T-cell (primary cell): ENCODE data around the gene LMNTD1. TPM values are rescaled to one million over a fixed set of nuclear protein-coding genes. Genes with fewer than 3 reads are reported as not detected.

ENCODE experiments used
- ATAC-seq, 4 experiments: fragments of 200-7000 bp in 3 of 4; fragments of 150-1000 bp in 1 of 4; cut with Tn5 transposase; replicated peaks in 1 of 4; 1 replicate in 3 of 4; 2 replicates in 1 of 4; pipeline ENCODE4 v1.10.0; 2021; ENCODE audit warnings: moderate library complexity in 3 of 4, mild to moderate bottlenecking in 2 of 4, moderate number of reproducible peaks in 1 of 4
- CTCF ChIA-PET, 2 donors: fragments of 300-600 bp; sonication (Branson Sonifier 250); formaldehyde crosslinking; loops; one replicate each; lab custom pipeline; 2022; ENCODE audit warnings: antibody characterized with exemption in 2 of 2; lab: Charles Lee
- POLR2A ChIA-PET, 2 donors: fragments of 300-600 bp; sonication (Branson Sonifier 250); formaldehyde crosslinking; loops; one replicate each; lab custom pipeline; 2022; ENCODE audit warnings: antibody characterized with exemption in 2 of 2; lab: Charles Lee
- DNase-seq, 35 experiments: peaks; one replicate each; pipeline versions ENCODE4 v3.0.0 to v3.0.0-alpha.2; 2013 to 2023
- H3K27ac ChIP-seq: one replicate; pipeline ENCODE4 v1.5.1; 2013; ENCODE audit warnings: low read length
- H3K27me3 ChIP-seq, 2 experiments: replicated peaks in 1 of 2; 1 replicate in 1 of 2; 2 replicates in 1 of 2; pipeline versions ENCODE4 v1.6.1 to v1.7.0; 2013; ENCODE audit warnings: low read length in 1 of 2, mixed read lengths in 1 of 2; ENCODE audit not compliant: control insufficient read depth in 2 of 2, insufficient read depth in 2 of 2; ENCODE audit errors: extremely low read depth in 1 of 2
- H3K36me3 ChIP-seq, 2 donors: 1 replicate in 1 of 2; 2 replicates in 1 of 2; pipeline versions ENCODE4 v1.6.1 to v1.7.0; 2013; ENCODE audit warnings: low read length in 1 of 2; ENCODE audit not compliant: control insufficient read depth in 2 of 2, insufficient read depth in 1 of 2; ENCODE audit errors: extremely low read depth in 1 of 2
- H3K4me1 ChIP-seq, 2 experiments: 1 replicate in 1 of 2; 2 replicates in 1 of 2; pipeline versions ENCODE4 v1.6.1 to v1.7.0; 2013; ENCODE audit warnings: low read length in 2 of 2, mixed read lengths in 1 of 2; ENCODE audit not compliant: insufficient read depth in 2 of 2, control insufficient read depth in 1 of 2; ENCODE audit errors: extremely low read depth in 1 of 2
- H3K4me3 ChIP-seq, 2 donors: 1 replicate in 1 of 2; 2 replicates in 1 of 2; pipeline versions ENCODE4 v1.5.1 to v1.7.0; 2013; ENCODE audit warnings: mild to moderate bottlenecking in 2 of 2, low read length in 1 of 2, moderate library complexity in 1 of 2; ENCODE audit not compliant: control insufficient read depth in 1 of 2; ENCODE audit errors: extremely low read depth in 1 of 2
- H3K9me3 ChIP-seq: 2 replicates; pipeline ENCODE4 v1.7.0; 2013
- H3K27ac Mint-ChIP-seq, 2 donors: one replicate each; pipeline ENCODE4 v1.8.0; 2020 to 2021; ENCODE audit warnings: mild to moderate bottlenecking in 2 of 2, mixed read lengths in 2 of 2
- H3K27me3 Mint-ChIP-seq, 2 donors: one replicate each; pipeline ENCODE4 v1.8.0; 2021 to 2022; ENCODE audit warnings: mixed read lengths in 2 of 2
- H3K36me3 Mint-ChIP-seq: one replicate; pipeline ENCODE4 v1.8.0; 2021; ENCODE audit warnings: mixed read lengths
- H3K4me1 Mint-ChIP-seq, 3 donors: one replicate each; pipeline ENCODE4 v1.8.0; 2020 to 2022; ENCODE audit warnings: mixed read lengths in 3 of 3, mild to moderate bottlenecking in 1 of 3
- H3K4me3 Mint-ChIP-seq, 3 donors: one replicate each; pipeline ENCODE4 v1.8.0; 2020 to 2022; ENCODE audit warnings: mild to moderate bottlenecking in 3 of 3, mixed read lengths in 3 of 3, moderate library complexity in 3 of 3
- H3K9me3 Mint-ChIP-seq, 3 donors: one replicate each; pipeline ENCODE4 v1.8.0; 2020 to 2022; ENCODE audit warnings: mixed read lengths in 3 of 3
- WGBS: methylation state at CpG from one replicate; pipeline ENCODE4 v1.1.5; 2013; ENCODE audit warnings: missing lambda C conversion rate; ENCODE audit not compliant: insufficient coverage; 5-methylcytosine and 5-hydroxymethylcytosine counted together
- total RNA-seq, 35 experiments: library from RNA in 6 of 35; stranded (reverse) in 6 of 35; fragments of 120-200 nt in 1 of 35; gene quantifications; one replicate each; pipeline versions ENCODE4 v1.2.1 to v1.2.4 and lab custom pipeline; 2013 to 2026

Gene LMNTD1
- total RNA-seq, 5 donors from 2014 or later (not counting 1 experiment from before 2014, with no cell fraction given) = not detected

GRCh38 chr12:25590011-25590721 lies 37.1 kb upstream of the LMNTD1 start:
- ATAC-seq (peak; percentile 82 to 98 (median 87)), DNase-seq (peak in 28 of 35 experiments; percentile 7 to 78 (median 26))
- H3K4me3 Mint-ChIP-seq = peak overlapping the region in 1 of 3 donors; percentile 76
- CTCF ChIA-PET = interaction anchor here in 1 of 2 donors (0.6 kb wide), 2 partner anchors 24 to 86 kb away, joined by 5 read pairs; no protein-coding TSS in a partner anchor
- Histone ChIP-seq H3K4me1 (peaks cover 18 to 20% of the 10 kb centered on the region in 2 experiments), H3K27ac (peak overlapping the region; percentile 37), H3K9me3 (no peaks in the 10 kb centered on the region), H3K27me3 (peaks cover 0 to 5% of the 10 kb centered on the region in 2 experiments), H3K4me3 (peak overlapping the region in 1 of 2 donors; percentile 2), H3K36me3 (no peaks in the 10 kb centered on the region)
- H3K9me3 Mint-ChIP-seq = peaks cover 3 to 8% (median 6%) of the 10 kb centered on the region in 3 donors
- 36% methylated on average over 3 of the region's 5 CpGs for WGBS
- H3K27me3 Mint-ChIP-seq = no peaks in the 10 kb centered on the region
- H3K27ac Mint-ChIP-seq = peak overlapping the region; percentile 77 to 83
- H3K36me3 Mint-ChIP-seq = no peaks in the 10 kb centered on the region
- POLR2A ChIA-PET = no interaction called here
- H3K4me1 Mint-ChIP-seq = peaks cover 34 to 68% (median 36%) of the 10 kb centered on the region in 3 donors

- DNase-seq (no peak), ATAC-seq (no peak)
- H3K27me3 Mint-ChIP-seq = no peaks in the 10 kb centered on the region
- Histone ChIP-seq H3K36me3 (no peaks in the 10 kb centered on the region), H3K9me3 (no peaks in the 10 kb centered on the region), H3K4me3 (no peak overlapping the region), H3K27ac (no peak overlapping the region), H3K4me1 (peaks cover 18 to 20% of the 10 kb centered on the region in 2 experiments), H3K27me3 (peaks cover 0 to 5% of the 10 kb centered on the region in 2 experiments)
- 86% methylated on average over 1 of the region's 4 CpGs for WGBS
- ChIA-PET CTCF (no interaction called here), POLR2A (no interaction called here)
- no peaks in the 10 kb centered on the region for H3K36me3 Mint-ChIP-seq
- peaks cover 23 to 54% (median 30%) of the 10 kb centered on the region in 3 donors for H3K4me1 Mint-ChIP-seq
- H3K27ac Mint-ChIP-seq = peak overlapping the region in 1 of 2 donors; percentile 0
- H3K4me3 Mint-ChIP-seq = no peak overlapping the region
- peaks cover 3 to 8% (median 6%) of the 10 kb centered on the region in 3 donors for H3K9me3 Mint-ChIP-seq
Measured at GRCh38 chr12:25587346-25587745, 34.3 kb upstream of the LMNTD1 start.

GRCh38 chr12:25585662-25586061 lies 32.6 kb upstream of the LMNTD1 start:
- H3K4me3 Mint-ChIP-seq = no peak overlapping the region
- ChIA-PET CTCF (no interaction called here), POLR2A (no interaction called here)
- Histone ChIP-seq H3K27me3 (no peaks in the 10 kb centered on the region), H3K27ac (no peak overlapping the region), H3K9me3 (no peaks in the 10 kb centered on the region), H3K36me3 (no peaks in the 10 kb centered on the region), H3K4me1 (peaks cover 9 to 12% of the 10 kb centered on the region in 2 experiments), H3K4me3 (no peak overlapping the region)
- H3K27ac Mint-ChIP-seq = no peak overlapping the region
- ATAC-seq (no peak), DNase-seq (no peak)
- peaks cover 3 to 8% (median 6%) of the 10 kb centered on the region in 3 donors for H3K9me3 Mint-ChIP-seq
- H3K36me3 Mint-ChIP-seq = no peaks in the 10 kb centered on the region
- no CpG with 5 or more reads among the region's 5 CpGs for WGBS
- peaks cover 14 to 37% (median 14%) of the 10 kb centered on the region in 3 donors for H3K4me1 Mint-ChIP-seq
- no peaks in the 10 kb centered on the region for H3K27me3 Mint-ChIP-seq

GRCh38 chr12:25585021-25585523 lies 32.0 kb upstream of the LMNTD1 start:
- Histone ChIP-seq H3K36me3 (no peaks in the 10 kb centered on the region), H3K4me1 (peaks cover 3 to 6% of the 10 kb centered on the region in 2 experiments), H3K27me3 (no peaks in the 10 kb centered on the region), H3K4me3 (no peak overlapping the region), H3K9me3 (no peaks in the 10 kb centered on the region), H3K27ac (no peak overlapping the region)
- Mint-ChIP-seq H3K4me1 (peaks cover 8 to 32% (median 8%) of the 10 kb centered on the region in 3 donors), H3K27ac (no peak overlapping the region), H3K36me3 (no peaks in the 10 kb centered on the region), H3K9me3 (peaks cover 3 to 8% (median 6%) of the 10 kb centered on the region in 3 donors), H3K4me3 (no peak overlapping the region), H3K27me3 (no peaks in the 10 kb centered on the region)
- no peak for ATAC-seq
- 86% methylated on average over 1 of the region's 2 CpGs for WGBS
- ChIA-PET POLR2A (no interaction called here), CTCF (no interaction called here)
- no peak for DNase-seq

GRCh38 chr12:25584596-25584995 lies 31.5 kb upstream of the LMNTD1 start:
- H3K4me1 ChIP-seq = peaks cover 0 to 4% of the 10 kb centered on the region in 2 experiments
- Mint-ChIP-seq H3K27me3 (no peaks in the 10 kb centered on the region), H3K9me3 (peaks cover 3 to 8% (median 6%) of the 10 kb centered on the region in 3 donors), H3K4me1 (peaks cover 3 to 27% (median 4%) of the 10 kb centered on the region in 3 donors), H3K4me3 (no peak overlapping the region), H3K36me3 (no peaks in the 10 kb centered on the region), H3K27ac (no peak overlapping the region)
- ChIA-PET POLR2A (no interaction called here), CTCF (no interaction called here)
- no peaks in the 10 kb centered on the region for H3K27me3 ChIP-seq
- H3K27ac ChIP-seq = no peak overlapping the region
- no peak overlapping the region for H3K4me3 ChIP-seq
- no peaks in the 10 kb centered on the region for H3K9me3 ChIP-seq
- no peak for ATAC-seq
- no peaks in the 10 kb centered on the region for H3K36me3 ChIP-seq
- DNase-seq = no peak
- WGBS = no CpG with 5 or more reads among the region's 5 CpGs

GRCh38 chr12:25583545-25583944 lies 30.5 kb upstream of the LMNTD1 start:
- ATAC-seq = peak in 1 of 4 experiments; percentile 66
- WGBS = 40% methylated on average over 1 of the region's 3 CpGs
- no peak overlapping the region for H3K4me3 Mint-ChIP-seq

More at GRCh38 chr12:25583545-25583944, 30.5 kb upstream of the LMNTD1 start:
- Mint-ChIP-seq H3K9me3 (peaks cover 3 to 8% (median 6%) of the 10 kb centered on the region in 3 donors), H3K36me3 (no peaks in the 10 kb centered on the region), H3K27ac (peak overlapping the region in 1 of 2 donors; percentile 23), H3K4me1 (peaks cover 0 to 18% (median 0%) of the 10 kb centered on the region in 3 donors), H3K27me3 (no peaks in the 10 kb centered on the region)
- Histone ChIP-seq H3K36me3 (no peaks in the 10 kb centered on the region), H3K27ac (no peak overlapping the region), H3K27me3 (no peaks in the 10 kb centered on the region), H3K9me3 (no peaks in the 10 kb centered on the region), H3K4me1 (no peaks in the 10 kb centered on the region), H3K4me3 (no peak overlapping the region)
- CTCF ChIA-PET = no interaction called here
- peak in 1 of 35 experiments; percentile 5 for DNase-seq
- POLR2A ChIA-PET = no interaction called here
